C4-2B (cell line): ENCODE data around the gene KLC3.

Experiments
- CTCF ChIP-seq: fragments of 450-650 bp; conservative IDR thresholded peaks from 2 replicates; pipeline ENCODE4 v1.5.1; 2017; ENCODE audit warnings: mild to moderate bottlenecking
- ZFX ChIP-seq: fragments of 450-650 bp; IDR thresholded peaks from 2 replicates; pipeline ENCODE4 v1.6.1; 2017

GRCh38 chr19:45295873-45296272, 44.7 kb upstream of the KLC3 start:
- no peak for TF ChIP-seq CTCF
- TF ChIP-seq ZFX = no peak
